Liver (tissue), 9 donors: Measurements from ENCODE around the gene TICAM2. TPM values are rescaled to one million over a fixed set of nuclear protein-coding genes. Genes with fewer than 3 reads are reported as not detected.

Experiments
- DNase-seq: peaks from one replicate; pipeline ENCODE4 v3.0.0-alpha.2; 2017; ENCODE audit warnings: low spot score
- H3K27ac ChIP-seq, 2 donors: one replicate each; pipeline ENCODE4 v1.7.0; 2013; ENCODE audit warnings: inconsistent platforms in 2 of 2, low read length in 2 of 2, control low read depth in 1 of 2, low read depth in 1 of 2, mild to moderate bottlenecking in 1 of 2
- H3K27me3 ChIP-seq, 4 donors: one replicate each; pipeline versions ENCODE4 v1.6.1 to v1.7.0; 2013; ENCODE audit warnings: low read length in 3 of 4, inconsistent platforms in 1 of 4, mild to moderate bottlenecking in 1 of 4, moderate library complexity in 1 of 4; ENCODE audit not compliant: control insufficient read depth in 4 of 4, insufficient read depth in 4 of 4
- H3K36me3 ChIP-seq, 4 donors: one replicate each; pipeline versions ENCODE4 v1.6.1 to v1.7.0; 2013; ENCODE audit warnings: low read length in 3 of 4, mild to moderate bottlenecking in 3 of 4, low read depth in 1 of 4, moderate library complexity in 1 of 4; ENCODE audit not compliant: control insufficient read depth in 4 of 4, insufficient read depth in 3 of 4
- H3K4me1 ChIP-seq, 4 donors: one replicate each; pipeline versions ENCODE4 v1.6.1 to v1.7.0; 2013; ENCODE audit warnings: low read length in 3 of 4, mild to moderate bottlenecking in 3 of 4, moderate library complexity in 1 of 4; ENCODE audit not compliant: control insufficient read depth in 4 of 4, insufficient read depth in 4 of 4
- H3K4me3 ChIP-seq, 3 donors: one replicate each; pipeline versions ENCODE4 v1.6.1 to v1.7.0; 2013; ENCODE audit warnings: low read length in 3 of 3, control low read depth in 1 of 3, low read depth in 1 of 3, mild to moderate bottlenecking in 1 of 3
- H3K9ac ChIP-seq, 2 donors: one replicate each; pipeline ENCODE4 v1.7.0; 2013; ENCODE audit warnings: low read length in 2 of 2, mild to moderate bottlenecking in 2 of 2, moderate library complexity in 2 of 2, control low read depth in 1 of 2, low read depth in 1 of 2
- H3K9me3 ChIP-seq, 4 donors: one replicate each; pipeline versions ENCODE4 v1.6.1 to v1.7.0; 2013; ENCODE audit warnings: low read length in 3 of 4; ENCODE audit not compliant: control insufficient read depth in 4 of 4
- EGR1 ChIP-seq, 2 donors: IDR thresholded peaks; 2 replicates each; pipeline ENCODE4 v1.6.1; 2016 to 2018; ENCODE audit warnings: antibody characterized with exemption in 2 of 2, low read depth in 2 of 2
- FOXA1 ChIP-seq: IDR thresholded peaks from 2 replicates; pipeline ENCODE4 v1.6.1; 2016; ENCODE audit warnings: antibody characterized with exemption
- FOXA2 ChIP-seq: IDR thresholded peaks from 2 replicates; pipeline ENCODE4 v1.6.1; 2016; ENCODE audit warnings: antibody characterized with exemption
- GABPA ChIP-seq, 2 donors: IDR thresholded peaks in 1 of 2; conservative IDR thresholded peaks in 1 of 2; 2 replicates each; pipeline ENCODE4 v1.6.1; 2016; ENCODE audit warnings: antibody characterized with exemption in 2 of 2, mild to moderate bottlenecking in 1 of 2, moderate library complexity in 1 of 2
- HNF4A ChIP-seq, 2 donors: conservative IDR thresholded peaks; 2 replicates each; pipeline ENCODE4 v1.6.1; 2016; ENCODE audit warnings: antibody characterized with exemption in 2 of 2, mild to moderate bottlenecking in 2 of 2
- HNF4G ChIP-seq: IDR thresholded peaks from 2 replicates; pipeline ENCODE4 v1.6.1; 2016; ENCODE audit warnings: antibody characterized with exemption
- JUND ChIP-seq, 2 donors: IDR thresholded peaks; 2 replicates each; pipeline ENCODE4 v1.6.1; 2016; ENCODE audit warnings: antibody characterized with exemption in 2 of 2
- NR2F2 ChIP-seq: IDR thresholded peaks from 2 replicates; pipeline ENCODE4 v1.6.1; 2016; ENCODE audit warnings: antibody characterized with exemption
- RAD21 ChIP-seq, 2 donors: IDR thresholded peaks; 2 replicates each; pipeline ENCODE4 v1.6.1; 2016; ENCODE audit warnings: antibody characterized with exemption in 2 of 2, mild to moderate bottlenecking in 2 of 2
- RXRA ChIP-seq, 2 donors: IDR thresholded peaks; 2 replicates each; pipeline ENCODE4 v1.6.1; 2017 to 2018; ENCODE audit warnings: antibody characterized with exemption in 2 of 2, mild to moderate bottlenecking in 1 of 2
- SP1 ChIP-seq: IDR thresholded peaks from 2 replicates; pipeline ENCODE4 v1.6.1; 2018; ENCODE audit warnings: antibody characterized with exemption, mild to moderate bottlenecking
- TAF1 ChIP-seq: conservative IDR thresholded peaks from 2 replicates; pipeline ENCODE4 v1.6.1; 2016; ENCODE audit warnings: antibody characterized with exemption, mild to moderate bottlenecking
- YY1 ChIP-seq: IDR thresholded peaks from 2 replicates; pipeline ENCODE4 v1.6.1; 2016; ENCODE audit warnings: antibody characterized with exemption, mild to moderate bottlenecking
- WGBS: extraction: QIAGEN DNeasy Blood & Tissue Kit; methylation state at CpG from one replicate; pipeline ENCODE4 v1.1.7; 2013; 5-methylcytosine and 5-hydroxymethylcytosine counted together
- polyA plus RNA-seq, 2 donors: library from polyadenylated mRNA; stranded (reverse) in 1 of 2; unstranded in 1 of 2; fragments of 200-250 nt in 1 of 2; fragments of >200 nt in 1 of 2; fragmentation: Nextera tagmentation in 1 of 2; extraction: Ambion mirVana in 1 of 2; gene quantifications; one replicate each; pipeline versions ENCODE4 v1.2.1 to v1.2.3, GENCODE V29; 2013 to 2015
- total RNA-seq, 2 donors: library from RNA; depleted of rRNA; stranded (reverse); fragments of >200 nt; gene quantifications; one replicate each; pipeline ENCODE4 v1.2.3, GENCODE V29; 2014
- TF ChIP-seq, protein P1 (sequence below): IDR thresholded peaks from 2 replicates; pipeline ENCODE4 v1.6.1; 2016; ENCODE audit warnings: antibody characterized with exemption
- TF ChIP-seq, protein P2 (sequence below): fragments of 150-350 bp; IDR thresholded peaks from 2 replicates; pipeline ENCODE4 v1.5.1; 2017; ENCODE audit warnings: improper control_type of control experiment, low read depth, low read length; ENCODE audit not compliant: missing input control
- TF ChIP-seq, protein P3 (sequence below): IDR thresholded peaks from 2 replicates; pipeline ENCODE4 v1.6.1; 2016; ENCODE audit warnings: antibody characterized with exemption
- TF ChIP-seq, protein P4 (sequence below): IDR thresholded peaks from 2 replicates; pipeline ENCODE4 v1.6.1; 2016; ENCODE audit warnings: antibody characterized with exemption, mild to moderate bottlenecking
- donor health status: healthy.
- donor health status: healthy.
- donor health status: healthy.
- donor health status: healthy.
- donor health status: healthy.

The TICAM2 gene
- total and polyA plus RNA-seq, 4 donors = 0.50 to 1.5 (median 0.95) TPM

DNA sequence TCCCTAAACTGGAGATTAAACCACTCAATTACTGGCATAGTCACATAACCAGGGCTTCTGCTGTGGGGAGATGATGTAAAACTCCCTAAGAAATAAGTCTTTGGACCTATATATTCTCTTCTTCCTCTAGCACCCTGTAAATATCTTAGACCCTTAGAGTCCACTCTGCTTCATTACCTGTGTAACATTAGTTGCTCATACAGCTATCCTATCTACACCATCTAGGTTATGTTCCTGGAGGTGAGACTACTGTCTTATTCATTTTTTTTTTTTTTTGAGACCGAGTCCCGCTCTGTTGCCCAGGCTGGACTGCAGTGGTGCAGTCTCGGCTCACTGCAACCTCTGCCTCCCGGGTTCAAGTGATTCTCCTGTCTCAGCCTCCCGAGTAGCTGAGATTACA lies 9.6 kb upstream of the TICAM2 start:
- peaks cover 0 to 3% (median 0%) of the 10 kb centered on the region in 4 donors for H3K4me1 ChIP-seq
- H3K27me3 ChIP-seq = no peaks in the 10 kb centered on the region
- H3K9ac ChIP-seq = no peak overlapping the region
- peaks cover 0 to 34% (median 25%) of the 10 kb centered on the region in 4 donors for H3K36me3 ChIP-seq
- DNase-seq = no peak
- TF ChIP-seq HNF4G = no peak
- no peak for TF ChIP-seq TAF1
- TF ChIP-seq FOXA2 = no peak
- TF ChIP-seq, protein P1, sequence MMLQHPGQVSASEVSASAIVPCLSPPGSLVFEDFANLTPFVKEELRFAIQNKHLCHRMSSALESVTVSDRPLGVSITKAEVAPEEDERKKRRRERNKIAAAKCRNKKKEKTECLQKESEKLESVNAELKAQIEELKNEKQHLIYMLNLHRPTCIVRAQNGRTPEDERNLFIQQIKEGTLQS = no peak
- TF ChIP-seq SP1 = no peak
- TF ChIP-seq NR2F2 = no peak
- no peak for TF ChIP-seq HNF4A (conservative IDR thresholded peaks at IDR 0.05)
- no peak for TF ChIP-seq YY1
- TF ChIP-seq, protein P2, sequence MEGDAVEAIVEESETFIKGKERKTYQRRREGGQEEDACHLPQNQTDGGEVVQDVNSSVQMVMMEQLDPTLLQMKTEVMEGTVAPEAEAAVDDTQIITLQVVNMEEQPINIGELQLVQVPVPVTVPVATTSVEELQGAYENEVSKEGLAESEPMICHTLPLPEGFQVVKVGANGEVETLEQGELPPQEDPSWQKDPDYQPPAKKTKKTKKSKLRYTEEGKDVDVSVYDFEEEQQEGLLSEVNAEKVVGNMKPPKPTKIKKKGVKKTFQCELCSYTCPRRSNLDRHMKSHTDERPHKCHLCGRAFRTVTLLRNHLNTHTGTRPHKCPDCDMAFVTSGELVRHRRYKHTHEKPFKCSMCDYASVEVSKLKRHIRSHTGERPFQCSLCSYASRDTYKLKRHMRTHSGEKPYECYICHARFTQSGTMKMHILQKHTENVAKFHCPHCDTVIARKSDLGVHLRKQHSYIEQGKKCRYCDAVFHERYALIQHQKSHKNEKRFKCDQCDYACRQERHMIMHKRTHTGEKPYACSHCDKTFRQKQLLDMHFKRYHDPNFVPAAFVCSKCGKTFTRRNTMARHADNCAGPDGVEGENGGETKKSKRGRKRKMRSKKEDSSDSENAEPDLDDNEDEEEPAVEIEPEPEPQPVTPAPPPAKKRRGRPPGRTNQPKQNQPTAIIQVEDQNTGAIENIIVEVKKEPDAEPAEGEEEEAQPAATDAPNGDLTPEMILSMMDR = no peak
- TF ChIP-seq, protein P3, sequence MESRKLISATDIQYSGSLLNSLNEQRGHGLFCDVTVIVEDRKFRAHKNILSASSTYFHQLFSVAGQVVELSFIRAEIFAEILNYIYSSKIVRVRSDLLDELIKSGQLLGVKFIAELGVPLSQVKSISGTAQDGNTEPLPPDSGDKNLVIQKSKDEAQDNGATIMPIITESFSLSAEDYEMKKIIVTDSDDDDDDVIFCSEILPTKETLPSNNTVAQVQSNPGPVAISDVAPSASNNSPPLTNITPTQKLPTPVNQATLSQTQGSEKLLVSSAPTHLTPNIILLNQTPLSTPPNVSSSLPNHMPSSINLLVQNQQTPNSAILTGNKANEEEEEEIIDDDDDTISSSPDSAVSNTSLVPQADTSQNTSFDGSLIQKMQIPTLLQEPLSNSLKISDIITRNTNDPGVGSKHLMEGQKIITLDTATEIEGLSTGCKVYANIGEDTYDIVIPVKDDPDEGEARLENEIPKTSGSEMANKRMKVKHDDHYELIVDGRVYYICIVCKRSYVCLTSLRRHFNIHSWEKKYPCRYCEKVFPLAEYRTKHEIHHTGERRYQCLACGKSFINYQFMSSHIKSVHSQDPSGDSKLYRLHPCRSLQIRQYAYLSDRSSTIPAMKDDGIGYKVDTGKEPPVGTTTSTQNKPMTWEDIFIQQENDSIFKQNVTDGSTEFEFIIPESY = no peak
- no peak for TF ChIP-seq GABPA (IDR thresholded peaks at IDR 0.05 in 1 of 2, conservative IDR thresholded peaks at IDR 0.05 in 1 of 2)
- TF ChIP-seq JUND (IDR thresholded peaks at IDR 0.05) = no peak
- no peak for TF ChIP-seq RAD21 (IDR thresholded peaks at IDR 0.05)
- TF ChIP-seq FOXA1 = no peak
- no peak for TF ChIP-seq RXRA (IDR thresholded peaks at IDR 0.05)
- TF ChIP-seq, protein P4, sequence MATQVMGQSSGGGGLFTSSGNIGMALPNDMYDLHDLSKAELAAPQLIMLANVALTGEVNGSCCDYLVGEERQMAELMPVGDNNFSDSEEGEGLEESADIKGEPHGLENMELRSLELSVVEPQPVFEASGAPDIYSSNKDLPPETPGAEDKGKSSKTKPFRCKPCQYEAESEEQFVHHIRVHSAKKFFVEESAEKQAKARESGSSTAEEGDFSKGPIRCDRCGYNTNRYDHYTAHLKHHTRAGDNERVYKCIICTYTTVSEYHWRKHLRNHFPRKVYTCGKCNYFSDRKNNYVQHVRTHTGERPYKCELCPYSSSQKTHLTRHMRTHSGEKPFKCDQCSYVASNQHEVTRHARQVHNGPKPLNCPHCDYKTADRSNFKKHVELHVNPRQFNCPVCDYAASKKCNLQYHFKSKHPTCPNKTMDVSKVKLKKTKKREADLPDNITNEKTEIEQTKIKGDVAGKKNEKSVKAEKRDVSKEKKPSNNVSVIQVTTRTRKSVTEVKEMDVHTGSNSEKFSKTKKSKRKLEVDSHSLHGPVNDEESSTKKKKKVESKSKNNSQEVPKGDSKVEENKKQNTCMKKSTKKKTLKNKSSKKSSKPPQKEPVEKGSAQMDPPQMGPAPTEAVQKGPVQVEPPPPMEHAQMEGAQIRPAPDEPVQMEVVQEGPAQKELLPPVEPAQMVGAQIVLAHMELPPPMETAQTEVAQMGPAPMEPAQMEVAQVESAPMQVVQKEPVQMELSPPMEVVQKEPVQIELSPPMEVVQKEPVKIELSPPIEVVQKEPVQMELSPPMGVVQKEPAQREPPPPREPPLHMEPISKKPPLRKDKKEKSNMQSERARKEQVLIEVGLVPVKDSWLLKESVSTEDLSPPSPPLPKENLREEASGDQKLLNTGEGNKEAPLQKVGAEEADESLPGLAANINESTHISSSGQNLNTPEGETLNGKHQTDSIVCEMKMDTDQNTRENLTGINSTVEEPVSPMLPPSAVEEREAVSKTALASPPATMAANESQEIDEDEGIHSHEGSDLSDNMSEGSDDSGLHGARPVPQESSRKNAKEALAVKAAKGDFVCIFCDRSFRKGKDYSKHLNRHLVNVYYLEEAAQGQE = no peak
- 99% methylated on average over 5 of the region's 5 CpGs for WGBS
- no peaks in the 10 kb centered on the region for H3K9me3 ChIP-seq
- H3K27ac ChIP-seq = no peak overlapping the region
- no peak overlapping the region for H3K4me3 ChIP-seq

DNA sequence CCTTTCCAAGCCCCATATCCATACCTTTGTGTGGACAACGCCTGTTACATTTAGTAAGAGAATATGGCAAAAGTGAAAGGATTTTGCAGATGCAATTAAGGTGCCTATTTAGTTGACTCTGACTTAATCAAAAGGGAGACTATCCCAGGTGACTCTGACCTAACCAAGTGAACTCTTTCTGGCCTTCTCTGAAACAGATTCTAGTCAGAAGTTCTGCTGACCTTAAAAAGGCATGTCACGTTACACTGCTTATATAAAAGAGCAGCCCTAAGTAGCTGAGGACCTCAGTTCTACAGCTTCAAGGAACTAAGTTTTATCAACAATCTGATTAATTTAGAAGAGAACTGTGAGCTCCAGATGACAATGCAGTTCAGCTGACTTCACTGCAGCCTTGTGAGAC lies 5.7 kb upstream of the TICAM2 start:
- H3K27me3 ChIP-seq = no peaks in the 10 kb centered on the region
- 92% methylated on average over 2 of the region's 2 CpGs for WGBS
- TF ChIP-seq, protein P1 = no peak
- TF ChIP-seq FOXA2 = no peak
- TF ChIP-seq, protein P3 = no peak
- TF ChIP-seq HNF4A (conservative IDR thresholded peaks at IDR 0.05) = no peak
- no peak for TF ChIP-seq FOXA1
- TF ChIP-seq, protein P2 = no peak
- no peak for TF ChIP-seq TAF1
- no peak for TF ChIP-seq JUND (IDR thresholded peaks at IDR 0.05)
- no peak for TF ChIP-seq HNF4G
- no peak for TF ChIP-seq SP1
- no peak for TF ChIP-seq NR2F2
- TF ChIP-seq RXRA (IDR thresholded peaks at IDR 0.05) = no peak
- no peak for TF ChIP-seq EGR1 (IDR thresholded peaks at IDR 0.05; ENCODE audit: low read depth in 2 of 2)

More for the DNA sequence above, 5.7 kb upstream of the TICAM2 start:
- Histone ChIP-seq H3K4me3 (no peak overlapping the region), H3K4me1 (peaks cover 0 to 4% (median 2%) of the 10 kb centered on the region in 4 donors), H3K9me3 (no peaks in the 10 kb centered on the region), H3K27ac (no peak overlapping the region), H3K9ac (no peak overlapping the region), H3K36me3 (peaks cover 1 to 10% (median 3%) of the 10 kb centered on the region in 4 donors)
- no peak for DNase-seq
